ENCODE measurements around the gene ZDHHC11B. TPM values are rescaled to one million over a fixed set of nuclear protein-coding genes. Genes with fewer than 3 reads are reported as not detected.

The ZDHHC11B gene
- total and polyA plus RNA-seq, 2 experiments from 2014 or later: 4.2 to 4.4 TPM

DNA sequence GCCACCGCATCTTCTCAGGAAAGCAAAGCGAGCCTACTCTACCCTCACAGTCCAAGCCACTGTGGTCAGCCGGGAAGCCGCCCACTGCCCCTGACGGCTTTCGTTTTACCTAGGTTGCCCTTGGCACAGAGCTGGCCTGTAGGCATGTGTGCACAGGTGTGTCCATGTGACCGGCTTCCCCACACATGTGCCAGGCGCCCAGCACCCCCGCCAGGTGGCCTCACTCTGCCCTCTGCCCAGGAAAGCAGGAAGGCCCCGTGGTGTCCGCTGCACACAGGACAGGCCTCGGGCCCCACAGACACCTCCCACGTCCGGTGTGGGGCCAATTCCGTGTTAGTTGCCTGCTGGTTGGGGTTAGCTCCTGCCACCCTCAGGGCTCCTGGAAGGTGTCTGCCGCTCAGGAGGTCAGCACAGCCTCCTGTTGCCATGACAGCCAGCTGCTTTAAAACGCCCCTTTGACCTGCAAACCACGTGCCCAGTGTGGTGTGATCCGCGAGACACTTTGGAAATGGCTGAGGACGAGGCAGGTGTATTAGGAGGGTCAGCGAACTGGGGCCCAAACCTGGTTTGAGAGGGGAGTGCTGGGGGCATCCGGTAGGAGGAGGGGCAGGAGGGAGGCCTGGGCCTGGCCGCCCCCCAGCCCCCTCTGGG lies 120.1 kb downstream of the ZDHHC11B start:
- TF ChIP-seq, protein P1, sequence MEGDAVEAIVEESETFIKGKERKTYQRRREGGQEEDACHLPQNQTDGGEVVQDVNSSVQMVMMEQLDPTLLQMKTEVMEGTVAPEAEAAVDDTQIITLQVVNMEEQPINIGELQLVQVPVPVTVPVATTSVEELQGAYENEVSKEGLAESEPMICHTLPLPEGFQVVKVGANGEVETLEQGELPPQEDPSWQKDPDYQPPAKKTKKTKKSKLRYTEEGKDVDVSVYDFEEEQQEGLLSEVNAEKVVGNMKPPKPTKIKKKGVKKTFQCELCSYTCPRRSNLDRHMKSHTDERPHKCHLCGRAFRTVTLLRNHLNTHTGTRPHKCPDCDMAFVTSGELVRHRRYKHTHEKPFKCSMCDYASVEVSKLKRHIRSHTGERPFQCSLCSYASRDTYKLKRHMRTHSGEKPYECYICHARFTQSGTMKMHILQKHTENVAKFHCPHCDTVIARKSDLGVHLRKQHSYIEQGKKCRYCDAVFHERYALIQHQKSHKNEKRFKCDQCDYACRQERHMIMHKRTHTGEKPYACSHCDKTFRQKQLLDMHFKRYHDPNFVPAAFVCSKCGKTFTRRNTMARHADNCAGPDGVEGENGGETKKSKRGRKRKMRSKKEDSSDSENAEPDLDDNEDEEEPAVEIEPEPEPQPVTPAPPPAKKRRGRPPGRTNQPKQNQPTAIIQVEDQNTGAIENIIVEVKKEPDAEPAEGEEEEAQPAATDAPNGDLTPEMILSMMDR (IDR thresholded peaks at IDR 0.05; ENCODE audit: low read depth, low read length): no peak
- Histone ChIP-seq H3K27me3 (no peaks in the 10 kb centered on the region), H3K4me3 (no peak overlapping the region), H3K9me3 (ENCODE audit: low read depth) (no peaks in the 10 kb centered on the region), H3K36me3 (no peaks in the 10 kb centered on the region), H3K4me1 (ENCODE audit: low read depth) (no peaks in the 10 kb centered on the region), H3K27ac (no peak overlapping the region)
- DNase-seq (ENCODE audit: low read depth in 1 of 2, low spot score in 1 of 2): no peak

DNA sequence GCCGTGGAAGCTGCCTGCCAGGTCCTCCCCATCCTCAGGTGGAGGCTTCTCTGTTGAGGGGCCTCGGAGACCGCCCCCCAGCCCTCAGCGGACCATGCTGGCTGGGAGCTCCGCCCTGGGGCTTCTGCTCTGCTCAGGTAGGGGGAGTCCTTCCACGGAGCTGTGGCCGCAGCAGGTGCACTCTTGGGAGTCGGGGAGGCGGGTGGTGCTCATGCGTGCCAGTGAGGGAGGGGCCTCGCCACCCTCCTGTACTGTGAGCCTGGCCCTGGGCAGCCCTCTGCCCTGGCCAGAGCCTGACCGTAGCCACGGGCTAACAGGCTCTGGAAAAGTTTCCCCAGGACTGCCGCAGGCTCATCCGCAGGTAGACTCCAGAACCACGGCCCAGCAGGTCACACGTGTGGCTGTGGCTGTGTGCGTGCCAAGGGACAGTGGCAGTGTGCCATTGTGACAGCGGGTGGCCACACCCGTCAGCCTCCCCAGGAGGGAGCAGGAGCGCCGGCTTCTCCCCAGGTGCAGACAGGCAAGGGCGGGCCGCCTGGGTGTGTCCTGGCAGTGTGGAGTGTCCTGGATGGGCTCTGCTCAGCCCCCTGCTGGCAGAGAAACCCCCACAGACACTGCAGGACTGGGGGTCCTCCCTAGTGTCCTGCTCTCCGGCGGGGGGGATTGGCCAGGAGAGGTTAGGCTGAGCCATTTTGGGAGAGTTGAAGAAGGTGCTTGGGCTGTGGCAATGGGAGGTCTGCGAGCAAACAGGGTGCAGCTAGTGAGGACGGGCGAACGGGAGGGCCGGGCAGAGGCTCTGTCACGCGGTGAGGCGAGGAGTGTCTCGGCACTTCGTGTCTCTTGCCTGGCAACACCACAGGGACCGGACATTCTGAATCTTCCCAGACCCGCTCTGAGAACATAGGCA lies 120.8 kb downstream of the ZDHHC11B start:
- no peak overlapping the region for H3K27ac ChIP-seq
- TF ChIP-seq, protein P1 (IDR thresholded peaks at IDR 0.05; ENCODE audit: low read depth, low read length): no peak
- DNase-seq (ENCODE audit: low read depth in 1 of 2, low spot score in 1 of 2): no peak

DNA sequence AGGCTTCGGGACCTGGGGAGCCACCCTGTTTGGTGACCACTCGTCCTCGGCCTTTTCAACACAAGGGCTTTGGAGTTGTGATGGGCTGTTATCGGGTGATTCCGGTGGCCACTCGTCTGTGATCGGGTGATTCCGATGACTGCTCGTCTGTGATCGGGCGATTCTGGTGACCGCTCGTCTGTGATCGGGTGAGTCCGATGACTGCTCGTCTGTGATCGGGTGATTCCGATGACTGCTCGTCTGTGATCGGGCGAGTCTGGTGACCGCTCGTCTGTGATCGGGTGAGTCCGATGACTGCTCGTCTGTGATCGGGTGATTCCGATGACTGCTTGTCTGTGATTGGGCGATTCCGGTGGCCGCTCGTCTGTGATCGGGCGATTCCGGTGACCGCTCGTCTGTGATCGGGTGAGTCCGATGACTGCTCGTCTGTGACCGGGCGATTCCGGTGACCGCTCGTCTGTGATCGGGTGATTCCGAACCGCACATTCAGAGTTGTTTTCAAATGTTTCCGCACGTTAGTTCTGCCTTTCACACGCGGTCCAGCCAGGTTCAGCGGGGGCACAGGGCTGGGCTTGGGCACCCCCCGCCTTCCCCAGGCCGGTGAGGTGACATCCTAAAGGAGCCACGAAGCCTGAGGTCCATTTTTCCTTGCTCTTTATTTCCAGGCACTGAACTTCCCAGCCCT lies 121.6 kb downstream of the ZDHHC11B start:
- no peaks in the 10 kb centered on the region for H3K36me3 ChIP-seq
- TF ChIP-seq, protein P1 (IDR thresholded peaks at IDR 0.05; ENCODE audit: low read depth, low read length): no peak
- H3K9me3 ChIP-seq (ENCODE audit: low read depth): no peaks in the 10 kb centered on the region
- H3K4me3 ChIP-seq: no peak overlapping the region
- no peaks in the 10 kb centered on the region for H3K27me3 ChIP-seq
- no peak overlapping the region for H3K27ac ChIP-seq
- DNase-seq (ENCODE audit: low read depth in 1 of 2, low spot score in 1 of 2): no peak
- no peaks in the 10 kb centered on the region for H3K4me1 ChIP-seq (ENCODE audit: low read depth)

More for the DNA sequence above, 120.8 kb downstream of the ZDHHC11B start:
- H3K4me3 ChIP-seq: no peak overlapping the region
- no peaks in the 10 kb centered on the region for H3K36me3 ChIP-seq
- no peaks in the 10 kb centered on the region for H3K27me3 ChIP-seq
- no peaks in the 10 kb centered on the region for H3K4me1 ChIP-seq (ENCODE audit: low read depth)
- no peaks in the 10 kb centered on the region for H3K9me3 ChIP-seq (ENCODE audit: low read depth)

DNA sequence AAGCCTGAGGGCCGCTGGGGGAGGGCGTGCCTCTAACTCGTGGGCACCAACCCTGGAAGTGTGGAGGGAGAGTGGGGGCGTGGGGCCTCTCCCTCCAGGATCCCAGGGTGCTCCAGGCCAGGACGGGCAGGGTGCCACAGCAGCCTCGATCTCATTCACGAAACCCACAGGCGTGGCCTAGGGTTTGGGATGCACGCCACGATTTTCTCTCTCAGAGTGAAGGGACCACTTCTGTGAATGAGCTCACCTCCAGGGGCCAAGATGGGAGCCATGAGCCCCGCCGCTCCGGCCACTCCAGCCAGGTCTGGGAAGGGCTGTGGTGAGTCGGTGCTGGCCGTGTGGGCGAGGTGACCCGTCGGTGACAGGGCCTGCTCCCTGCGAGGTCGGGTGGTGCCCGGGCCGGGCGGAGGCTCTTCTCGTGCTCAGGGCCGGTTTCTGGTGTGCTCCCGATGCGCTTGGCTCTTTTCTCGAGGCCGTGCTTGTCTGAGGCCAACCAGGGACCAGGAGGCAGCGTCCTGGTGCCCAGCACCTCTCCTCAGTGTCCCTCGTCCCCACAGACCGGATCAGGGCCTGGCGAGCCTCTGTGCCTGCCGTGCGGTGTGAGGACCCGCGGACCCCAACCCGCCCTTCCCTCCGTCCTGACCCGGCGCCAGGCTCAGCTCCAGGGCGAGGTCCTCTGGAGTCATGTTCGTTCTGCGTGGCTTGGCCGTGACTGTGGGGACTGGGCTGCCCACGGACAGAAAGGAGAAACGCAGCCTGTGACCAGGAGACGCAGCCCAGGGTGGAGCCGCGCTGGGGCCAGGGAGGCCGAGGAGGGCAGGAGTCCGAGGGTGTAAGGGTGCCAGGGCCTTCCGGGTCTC lies 122.4 kb downstream of the ZDHHC11B start:
- Histone ChIP-seq H3K4me1 (ENCODE audit: low read depth) (no peaks in the 10 kb centered on the region), H3K27ac (no peak overlapping the region), H3K9me3 (ENCODE audit: low read depth) (no peaks in the 10 kb centered on the region), H3K36me3 (no peaks in the 10 kb centered on the region), H3K27me3 (no peaks in the 10 kb centered on the region), H3K4me3 (no peak overlapping the region)
- DNase-seq (ENCODE audit: low read depth in 1 of 2, low spot score in 1 of 2): no peak
- TF ChIP-seq, protein P1 (IDR thresholded peaks at IDR 0.05; ENCODE audit: low read depth, low read length): no peak
